Endothelial cell (in vitro differentiated cells): ENCODE data around the gene GTPBP3. TPM values are rescaled to one million over a fixed set of nuclear protein-coding genes. Genes with fewer than 3 reads are reported as not detected.
"Not testable (repeated sequence)": the region's sequence is repeated elsewhere in the genome, so short reads cannot be mapped to it uniquely, and the experiment has no call there.

Experiments used
- DNase-seq: peaks from one replicate; pipeline ENCODE4 v3.0.0; 2021; ENCODE audit warnings: low spot score
- H3K27ac Mint-ChIP-seq: one replicate; pipeline ENCODE4 v1.8.0; 2021; ENCODE audit warnings: mixed read lengths, inconsistent platforms; ENCODE audit not compliant: unreplicated experiment
- H3K27me3 Mint-ChIP-seq: one replicate; pipeline ENCODE4 v1.8.0; 2021; ENCODE audit warnings: mild to moderate bottlenecking, moderate library complexity, mixed read lengths, inconsistent platforms; ENCODE audit not compliant: unreplicated experiment
- H3K36me3 Mint-ChIP-seq: one replicate; pipeline ENCODE4 v1.8.0; 2021; ENCODE audit warnings: mild to moderate bottlenecking, low read depth, mixed read lengths, inconsistent platforms; ENCODE audit not compliant: unreplicated experiment
- H3K4me1 Mint-ChIP-seq: one replicate; pipeline ENCODE4 v1.8.0; 2021; ENCODE audit warnings: mild to moderate bottlenecking, mixed read lengths, inconsistent platforms; ENCODE audit not compliant: unreplicated experiment
- H3K4me3 Mint-ChIP-seq: one replicate; pipeline ENCODE4 v1.8.0; 2021; ENCODE audit warnings: mild to moderate bottlenecking, mixed read lengths, inconsistent platforms; ENCODE audit not compliant: unreplicated experiment
- H3K9me3 Mint-ChIP-seq: one replicate; pipeline ENCODE4 v1.8.0; 2021; ENCODE audit warnings: mixed read lengths, inconsistent platforms; ENCODE audit not compliant: unreplicated experiment
- total RNA-seq: library from RNA; stranded (reverse); fragmentation: NEBNext Ultra II Directional; extraction: Animal tissue kit (Norgen Biotek cat#: 25700); gene quantifications from one replicate; pipeline ENCODE4 v1.2.1, GENCODE V29; 2021; ENCODE audit not compliant: unreplicated experiment
- TF ChIP-seq, protein P1 (sequence below): fragments of 200-600 bp; sonication (generic); IDR thresholded peaks from one replicate; pipeline ENCODE4 v1.5.0; 2021; ENCODE audit warnings: antibody characterized with exemption; ENCODE audit not compliant: unreplicated experiment

The GTPBP3 gene
- total RNA-seq, 1 donor from 2014 or later, result 27.3 TPM

DNA sequence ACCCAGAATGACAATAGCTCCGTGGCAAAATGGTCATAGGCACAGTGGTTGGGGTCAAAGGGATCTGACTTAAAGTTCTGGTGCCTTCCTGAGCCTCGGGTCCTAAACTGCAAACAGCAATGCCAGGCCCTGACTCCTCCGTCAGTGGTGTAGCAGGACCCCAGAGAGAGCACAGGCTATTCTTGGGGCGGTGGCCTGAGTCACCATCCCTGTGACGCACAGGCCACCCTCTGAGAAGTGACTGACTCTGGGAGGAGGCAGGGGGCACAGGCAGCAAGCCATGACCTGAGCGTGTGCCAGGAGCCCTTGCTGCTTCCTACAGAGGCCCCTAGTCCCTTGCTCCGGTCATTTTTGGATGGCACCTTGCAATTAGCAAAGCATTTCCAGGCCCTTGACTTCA is 21.0 kb downstream of the GTPBP3 start:
- Mint-ChIP-seq H3K27me3 (peaks cover 9% of the 10 kb centered on the region), H3K27ac (no peak overlapping the region), H3K36me3 (peaks cover 51% of the 10 kb centered on the region), H3K4me1 (peaks cover 27% of the 10 kb centered on the region), H3K9me3 (no peaks in the 10 kb centered on the region), H3K4me3 (no peak overlapping the region)
- no peak for DNase-seq
- TF ChIP-seq, protein P1, sequence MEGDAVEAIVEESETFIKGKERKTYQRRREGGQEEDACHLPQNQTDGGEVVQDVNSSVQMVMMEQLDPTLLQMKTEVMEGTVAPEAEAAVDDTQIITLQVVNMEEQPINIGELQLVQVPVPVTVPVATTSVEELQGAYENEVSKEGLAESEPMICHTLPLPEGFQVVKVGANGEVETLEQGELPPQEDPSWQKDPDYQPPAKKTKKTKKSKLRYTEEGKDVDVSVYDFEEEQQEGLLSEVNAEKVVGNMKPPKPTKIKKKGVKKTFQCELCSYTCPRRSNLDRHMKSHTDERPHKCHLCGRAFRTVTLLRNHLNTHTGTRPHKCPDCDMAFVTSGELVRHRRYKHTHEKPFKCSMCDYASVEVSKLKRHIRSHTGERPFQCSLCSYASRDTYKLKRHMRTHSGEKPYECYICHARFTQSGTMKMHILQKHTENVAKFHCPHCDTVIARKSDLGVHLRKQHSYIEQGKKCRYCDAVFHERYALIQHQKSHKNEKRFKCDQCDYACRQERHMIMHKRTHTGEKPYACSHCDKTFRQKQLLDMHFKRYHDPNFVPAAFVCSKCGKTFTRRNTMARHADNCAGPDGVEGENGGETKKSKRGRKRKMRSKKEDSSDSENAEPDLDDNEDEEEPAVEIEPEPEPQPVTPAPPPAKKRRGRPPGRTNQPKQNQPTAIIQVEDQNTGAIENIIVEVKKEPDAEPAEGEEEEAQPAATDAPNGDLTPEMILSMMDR, result no peak

DNA sequence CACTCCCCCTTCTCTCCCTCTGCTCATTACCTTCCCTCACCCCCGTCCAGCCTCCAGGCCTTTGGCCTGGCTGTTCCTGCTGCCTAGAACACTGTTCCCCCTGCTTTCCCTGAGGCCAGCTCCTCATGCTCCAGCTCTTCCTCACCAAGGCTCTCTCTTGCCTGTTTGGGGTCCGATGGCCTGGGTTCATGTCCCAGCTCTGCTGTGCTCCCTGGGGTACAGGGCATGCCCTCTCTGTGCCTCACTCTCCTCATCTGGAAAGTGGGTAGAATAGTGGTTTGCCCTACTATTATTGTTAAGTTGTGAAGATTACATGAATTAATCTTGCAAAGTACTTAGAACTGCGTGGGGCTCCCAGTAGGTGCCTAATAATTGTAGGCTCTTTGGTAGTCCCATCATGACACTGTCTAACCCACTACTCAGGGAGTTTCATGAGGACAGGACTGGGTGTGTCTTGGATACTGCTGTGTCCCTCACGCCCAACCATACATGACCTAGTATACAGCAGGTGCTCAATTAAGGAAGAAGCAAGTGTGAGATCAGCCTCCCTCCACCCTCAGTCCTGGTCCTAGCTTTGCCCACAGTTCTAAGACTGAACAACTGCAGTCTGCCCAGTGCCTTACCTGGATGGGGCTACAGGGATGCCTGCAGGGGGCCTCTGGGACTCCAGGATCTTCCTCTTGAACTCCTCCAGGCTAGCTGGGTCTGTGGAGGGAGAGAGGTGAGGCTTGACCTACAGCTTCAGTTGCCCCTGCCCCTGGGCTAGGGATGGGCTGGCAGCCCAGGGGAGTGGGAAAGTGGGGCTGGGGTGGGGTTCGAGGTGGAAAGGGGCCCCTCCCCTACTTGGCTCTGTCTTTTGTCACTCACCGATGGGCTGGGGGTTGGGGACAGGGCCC is 22.8 kb downstream of the GTPBP3 start:
- TF ChIP-seq, protein P1, result no peak
- H3K9me3 Mint-ChIP-seq, result no peaks in the 10 kb centered on the region

DNA sequence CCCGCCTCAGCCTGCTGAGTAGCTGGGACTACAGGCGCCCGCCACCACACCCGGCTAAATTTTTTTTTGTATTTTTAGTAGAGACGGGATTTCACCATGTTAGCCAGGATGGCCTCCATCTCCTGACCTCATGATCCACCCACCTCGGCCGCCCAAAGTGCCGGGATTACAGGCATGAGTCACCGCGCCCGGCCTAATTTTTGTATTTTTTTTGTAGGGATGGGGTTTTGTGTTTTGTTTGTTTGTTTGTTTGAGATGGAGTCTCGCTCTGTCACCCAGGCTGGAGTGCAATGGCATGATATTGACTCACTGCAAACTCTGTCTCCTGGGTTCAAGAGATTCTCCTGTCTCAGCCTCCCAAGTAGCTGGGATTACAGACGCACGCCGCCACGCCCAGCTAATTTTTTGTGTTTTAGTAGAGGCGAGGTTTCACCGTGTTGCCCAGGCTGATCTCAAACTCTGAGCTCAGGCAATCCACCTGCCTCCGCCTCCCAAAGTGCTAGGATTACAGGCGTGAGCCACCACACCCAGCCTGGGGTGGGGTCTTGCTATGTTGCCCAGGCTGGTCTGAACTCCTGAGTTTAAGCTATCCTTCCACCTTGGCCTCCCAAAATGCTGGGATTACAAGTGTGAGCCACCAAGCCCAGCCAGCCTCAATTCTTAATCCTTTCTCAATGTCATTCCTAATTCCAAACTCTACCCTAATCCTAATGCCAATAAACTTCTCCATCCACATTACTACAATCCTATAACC is 26.7 kb downstream of the GTPBP3 start:
- H3K9me3 Mint-ChIP-seq, H3K27me3 Mint-ChIP-seq, DNase-seq: not testable (repeated sequence)
- H3K4me1 Mint-ChIP-seq, result peaks cover 34% of the 10 kb centered on the region
- H3K27ac Mint-ChIP-seq, result peak overlapping the region; percentile 62
- H3K4me3 Mint-ChIP-seq, result peak overlapping the region; percentile 85
- peaks cover 56% of the 10 kb centered on the region for H3K36me3 Mint-ChIP-seq

More for the DNA sequence above, 22.8 kb downstream of the GTPBP3 start:
- DNase-seq, result no peak
- H3K4me3 Mint-ChIP-seq, result peak overlapping the region; percentile 67
- H3K36me3 Mint-ChIP-seq, result peaks cover 56% of the 10 kb centered on the region
- H3K27ac Mint-ChIP-seq, result no peak overlapping the region
- peaks cover 26% of the 10 kb centered on the region for H3K4me1 Mint-ChIP-seq
- H3K27me3 Mint-ChIP-seq, result peaks cover 9% of the 10 kb centered on the region

DNA sequence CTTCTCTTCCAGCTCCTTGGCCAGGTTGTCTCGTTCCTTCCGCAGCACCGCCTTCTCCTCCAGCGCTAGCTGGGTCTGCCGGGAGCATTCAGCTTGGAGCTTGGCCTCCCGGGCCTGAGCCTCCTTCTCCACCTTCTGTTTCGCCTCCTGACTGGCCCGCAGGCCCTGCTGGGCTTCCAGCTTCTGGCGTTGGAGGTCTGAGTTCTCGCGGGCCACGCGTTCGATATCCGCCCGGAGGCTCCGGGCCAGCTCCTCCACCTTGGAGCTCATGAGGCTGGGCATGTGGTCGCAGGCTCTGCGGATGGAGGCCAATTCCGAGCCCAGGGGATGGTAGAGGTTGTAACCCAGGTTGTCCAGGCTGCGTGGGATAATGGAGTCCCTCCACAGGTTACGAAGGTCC is 28.0 kb downstream of the GTPBP3 start:
- peaks cover under 1% of the 10 kb centered on the region for H3K27me3 Mint-ChIP-seq
- TF ChIP-seq, protein P1, result no peak
- no peak for DNase-seq
- peaks cover 34% of the 10 kb centered on the region for H3K4me1 Mint-ChIP-seq
- no peak overlapping the region for H3K27ac Mint-ChIP-seq
- H3K9me3 Mint-ChIP-seq, result no peaks in the 10 kb centered on the region
- peak overlapping the region; percentile 82 for H3K4me3 Mint-ChIP-seq
- H3K36me3 Mint-ChIP-seq, result peaks cover 54% of the 10 kb centered on the region

DNA sequence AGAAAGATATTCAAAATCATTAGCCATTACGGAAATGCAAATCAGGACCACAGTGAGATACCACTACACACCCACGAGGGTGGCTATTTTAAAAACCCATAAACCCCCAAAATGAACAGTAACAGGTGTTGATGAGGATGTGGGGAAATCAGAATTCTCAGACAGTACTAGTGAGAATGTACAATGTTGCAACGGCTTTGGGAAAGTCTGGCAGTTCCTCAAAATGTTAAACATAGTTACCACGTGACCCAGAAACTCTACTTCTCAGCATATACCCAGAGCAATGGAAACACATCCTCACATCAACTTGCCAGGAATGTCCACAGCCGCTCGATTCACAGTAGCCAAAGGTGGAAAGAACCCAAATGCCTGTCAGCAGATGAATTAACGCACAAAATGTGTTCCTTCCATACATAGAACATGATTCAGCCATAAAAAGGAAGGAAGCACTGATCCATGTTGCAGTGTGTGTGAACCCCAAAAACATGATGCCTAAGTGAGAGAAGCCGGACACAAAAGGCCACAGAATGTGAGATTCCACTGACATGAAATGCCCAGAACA is 32.8 kb downstream of the GTPBP3 start:
- Mint-ChIP-seq H3K9me3 (no peaks in the 10 kb centered on the region), H3K36me3 (peaks cover 38% of the 10 kb centered on the region), H3K27ac (peak overlapping the region; percentile 72), H3K27me3 (peaks cover 3% of the 10 kb centered on the region), H3K4me3 (peak overlapping the region; percentile 66), H3K4me1 (peaks cover 24% of the 10 kb centered on the region)
- TF ChIP-seq, protein P1, result no peak
- DNase-seq, result no peak
